Endodermal cell (in vitro differentiated cells): ENCODE data around the gene TMOD3. TPM values are rescaled to one million over a fixed set of nuclear protein-coding genes. Genes with fewer than 3 reads are reported as not detected.

Experiments used
- DNase-seq: peaks from one replicate; pipeline ENCODE4 v3.0.0-alpha.2; 2017
- H3K27ac ChIP-seq: 2 replicates; pipeline ENCODE4 v1.5.1; 2013; ENCODE audit warnings: mild to moderate bottlenecking, low read depth, low read length, moderate library complexity
- H3K27me3 ChIP-seq: 2 replicates; pipeline ENCODE4 v1.6.1; 2013; ENCODE audit warnings: mild to moderate bottlenecking, low read length, moderate library complexity; ENCODE audit not compliant: insufficient read depth, control insufficient read depth, poor library complexity, severe bottlenecking
- H3K36me3 ChIP-seq: 2 replicates; pipeline ENCODE4 v1.7.0; 2013; ENCODE audit warnings: mild to moderate bottlenecking, low read length, moderate library complexity; ENCODE audit not compliant: control insufficient read depth, insufficient read depth
- H3K4me1 ChIP-seq: one replicate; pipeline ENCODE4 v1.7.0; 2013; ENCODE audit warnings: low read length; ENCODE audit not compliant: control insufficient read depth, insufficient read depth
- H3K4me3 ChIP-seq: 2 replicates; pipeline ENCODE4 v1.5.1; 2013; ENCODE audit warnings: mild to moderate bottlenecking, low read length, moderate library complexity
- H3K9ac ChIP-seq: 2 replicates; pipeline ENCODE4 v1.6.1; 2013; ENCODE audit warnings: mild to moderate bottlenecking, low read length, moderate library complexity; ENCODE audit not compliant: poor library complexity, severe bottlenecking; ENCODE audit errors: extremely low read depth
- H3K9me3 ChIP-seq: 2 replicates; pipeline ENCODE4 v1.6.1; 2013; ENCODE audit warnings: mild to moderate bottlenecking, low read length, moderate library complexity; ENCODE audit not compliant: control insufficient read depth
- H3K27ac Mint-ChIP-seq: 2 replicates; pipeline ENCODE4 v1.8.0; 2020; ENCODE audit warnings: mixed read lengths
- H3K27me3 Mint-ChIP-seq: 2 replicates; pipeline ENCODE4 v1.8.0; 2021; ENCODE audit warnings: mild to moderate bottlenecking, mixed read lengths; ENCODE audit not compliant: insufficient read depth
- H3K36me3 Mint-ChIP-seq: 2 replicates; pipeline ENCODE4 v1.8.0; 2020; ENCODE audit warnings: low read depth, mixed read lengths
- H3K4me1 Mint-ChIP-seq: 2 replicates; pipeline ENCODE4 v1.8.0; 2020; ENCODE audit warnings: mixed read lengths
- H3K4me3 Mint-ChIP-seq: 2 replicates; pipeline ENCODE4 v1.8.0; 2020; ENCODE audit warnings: mild to moderate bottlenecking, moderate library complexity, mixed read lengths
- H3K9me3 Mint-ChIP-seq: 2 replicates; pipeline ENCODE4 v1.8.0; 2020; ENCODE audit warnings: mild to moderate bottlenecking, mixed read lengths
- WGBS, 2 experiments: methylation state at CpG; one replicate each; pipeline versions ENCODE4 v1.1.5 to v1.1.7; 2013; ENCODE audit warnings: missing lambda C conversion rate in 2 of 2, mixed read lengths in 1 of 2; ENCODE audit not compliant: insufficient coverage in 1 of 2, insufficient read length in 1 of 2; 5-methylcytosine and 5-hydroxymethylcytosine counted together
- total RNA-seq, 2 donors: library from RNA; stranded (reverse); fragmentation: NEBNext Ultra II Directional in 1 of 2; extraction: Animal tissue kit (Norgen Biotek cat#: 25700) in 1 of 2; gene quantifications; 2 replicates in 1 of 2; 3 replicates in 1 of 2; pipeline ENCODE4 v1.2.1, GENCODE V29; 2021
- TF ChIP-seq, protein P1 (sequence below): fragments of 200-600 bp; sonication (generic); conservative IDR thresholded peaks from 2 replicates; pipeline ENCODE4 v1.5.0; 2021; ENCODE audit warnings: antibody characterized with exemption, mild to moderate bottlenecking

The TMOD3 gene
- total RNA-seq, 2 donors from 2014 or later: 39.6 to 44.4 TPM

DNA sequence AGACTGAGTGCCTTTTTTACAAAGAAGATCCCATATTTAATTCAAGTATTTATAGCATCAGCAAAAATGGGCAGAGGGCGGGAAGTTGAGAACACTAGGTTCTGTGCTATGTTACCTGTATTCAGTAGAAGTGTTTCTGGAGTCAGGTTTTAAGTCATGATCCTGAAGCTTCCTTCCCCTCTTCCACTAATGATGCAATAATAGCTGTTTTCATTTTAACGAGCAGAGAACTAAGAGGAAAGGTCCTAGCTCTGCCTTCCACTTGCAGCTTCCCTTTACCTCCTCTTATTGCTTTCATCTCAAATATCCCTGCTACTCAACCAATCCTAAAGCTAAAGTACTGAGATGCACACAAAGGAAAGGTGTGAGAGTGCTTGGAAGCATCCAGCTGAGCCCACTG, 16.9 kb upstream of the TMOD3 start:
- H3K27me3 ChIP-seq: no peaks in the 10 kb centered on the region
- Mint-ChIP-seq H3K36me3 (no peaks in the 10 kb centered on the region), H3K27me3 (no peaks in the 10 kb centered on the region), H3K9me3 (no peaks in the 10 kb centered on the region), H3K27ac (no peak overlapping the region), H3K4me1 (no peaks in the 10 kb centered on the region), H3K4me3 (no peak overlapping the region)
- H3K9ac ChIP-seq: no peak overlapping the region
- H3K36me3 ChIP-seq: no peaks in the 10 kb centered on the region
- WGBS, 2 experiments: 90 to 100% methylated on average over 1 to 2 of the region's 2 CpGs
- DNase-seq: no peak
- TF ChIP-seq, protein P1, sequence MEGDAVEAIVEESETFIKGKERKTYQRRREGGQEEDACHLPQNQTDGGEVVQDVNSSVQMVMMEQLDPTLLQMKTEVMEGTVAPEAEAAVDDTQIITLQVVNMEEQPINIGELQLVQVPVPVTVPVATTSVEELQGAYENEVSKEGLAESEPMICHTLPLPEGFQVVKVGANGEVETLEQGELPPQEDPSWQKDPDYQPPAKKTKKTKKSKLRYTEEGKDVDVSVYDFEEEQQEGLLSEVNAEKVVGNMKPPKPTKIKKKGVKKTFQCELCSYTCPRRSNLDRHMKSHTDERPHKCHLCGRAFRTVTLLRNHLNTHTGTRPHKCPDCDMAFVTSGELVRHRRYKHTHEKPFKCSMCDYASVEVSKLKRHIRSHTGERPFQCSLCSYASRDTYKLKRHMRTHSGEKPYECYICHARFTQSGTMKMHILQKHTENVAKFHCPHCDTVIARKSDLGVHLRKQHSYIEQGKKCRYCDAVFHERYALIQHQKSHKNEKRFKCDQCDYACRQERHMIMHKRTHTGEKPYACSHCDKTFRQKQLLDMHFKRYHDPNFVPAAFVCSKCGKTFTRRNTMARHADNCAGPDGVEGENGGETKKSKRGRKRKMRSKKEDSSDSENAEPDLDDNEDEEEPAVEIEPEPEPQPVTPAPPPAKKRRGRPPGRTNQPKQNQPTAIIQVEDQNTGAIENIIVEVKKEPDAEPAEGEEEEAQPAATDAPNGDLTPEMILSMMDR: no peak
- no peak overlapping the region for H3K4me3 ChIP-seq
- H3K4me1 ChIP-seq: no peaks in the 10 kb centered on the region
- no peaks in the 10 kb centered on the region for H3K9me3 ChIP-seq
- H3K27ac ChIP-seq: no peak overlapping the region

DNA sequence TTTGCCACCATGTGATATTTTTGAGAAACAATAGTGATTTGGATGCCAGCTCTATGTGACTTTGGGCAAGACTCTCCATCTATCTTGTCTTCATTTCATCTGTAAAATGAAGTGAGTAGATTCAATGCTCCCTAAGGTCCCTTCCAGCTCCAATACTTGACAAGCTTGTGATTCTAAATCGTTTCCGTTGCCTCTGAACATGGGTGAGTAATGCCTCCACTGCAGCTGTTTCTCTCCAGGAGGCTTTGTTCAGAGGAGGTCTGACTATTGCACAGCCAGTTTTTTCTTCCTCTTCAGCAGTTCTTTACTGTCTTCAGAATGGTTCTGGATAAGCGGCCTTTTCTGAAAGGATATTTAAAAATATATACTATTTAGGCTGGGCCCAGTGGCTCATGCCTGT, 14.8 kb upstream of the TMOD3 start:
- H3K9me3 ChIP-seq: no peaks in the 10 kb centered on the region
- TF ChIP-seq, protein P1: no peak
- H3K9ac ChIP-seq: no peak overlapping the region
- H3K4me3 ChIP-seq: no peak overlapping the region
- DNase-seq: no peak
- H3K4me3 Mint-ChIP-seq: no peak overlapping the region
- no peaks in the 10 kb centered on the region for H3K27me3 Mint-ChIP-seq
- H3K36me3 ChIP-seq: no peaks in the 10 kb centered on the region
- no peak overlapping the region for H3K27ac Mint-ChIP-seq
- no peak overlapping the region for H3K27ac ChIP-seq
- H3K4me1 Mint-ChIP-seq: no peaks in the 10 kb centered on the region
- no peaks in the 10 kb centered on the region for H3K36me3 Mint-ChIP-seq
- 87 to 88% methylated on average over 2 to 3 of the region's 3 CpGs for WGBS, 2 experiments
- H3K4me1 ChIP-seq: no peaks in the 10 kb centered on the region
- H3K27me3 ChIP-seq: no peaks in the 10 kb centered on the region
- H3K9me3 Mint-ChIP-seq: no peaks in the 10 kb centered on the region

DNA sequence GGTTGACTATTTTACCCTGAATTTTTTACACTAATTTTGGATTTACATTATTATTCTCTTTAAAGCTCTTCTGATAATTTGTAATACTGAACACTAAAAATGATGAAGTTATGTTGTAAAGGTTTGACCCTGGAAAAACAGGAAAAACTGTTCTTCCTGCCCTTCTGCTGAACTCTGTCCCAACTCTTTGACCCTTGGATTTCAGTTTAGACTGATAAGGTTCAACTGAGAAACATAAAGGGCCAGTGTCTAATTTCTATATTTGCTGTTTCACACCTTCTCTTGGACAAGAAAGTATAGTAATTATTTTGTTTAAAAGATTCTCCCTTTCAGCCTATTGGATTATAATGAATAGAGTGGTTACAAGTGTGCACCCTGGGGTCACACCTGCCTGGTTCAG, 12.8 kb upstream of the TMOD3 start:
- Histone ChIP-seq H3K27ac (no peak overlapping the region), H3K9ac (no peak overlapping the region), H3K4me1 (no peaks in the 10 kb centered on the region), H3K27me3 (no peaks in the 10 kb centered on the region), H3K36me3 (no peaks in the 10 kb centered on the region), H3K4me3 (no peak overlapping the region), H3K9me3 (peaks cover 13% of the 10 kb centered on the region)
- Mint-ChIP-seq H3K9me3 (peaks cover 11% of the 10 kb centered on the region), H3K27ac (no peak overlapping the region), H3K27me3 (no peaks in the 10 kb centered on the region), H3K36me3 (peaks cover 2% of the 10 kb centered on the region), H3K4me3 (no peak overlapping the region), H3K4me1 (no peaks in the 10 kb centered on the region)
- no peak for DNase-seq
- TF ChIP-seq, protein P1: no peak
